A549 (cell line): Measurements from ENCODE around the gene ANTXR1.
A peak's percentile ranks its signal among the peaks of the same experiment; 100 is the strongest.

Experiments
- CEBPB ChIP-seq, 2 experiments: fragments of >200 bp in 1 of 2; sonication (Bioruptor Twin) in 1 of 2; formaldehyde crosslinking in 1 of 2; IDR thresholded peaks; 2 replicates each; pipeline ENCODE4 v1.6.1; 2012 to 2016
- EP300 ChIP-seq, 2 experiments: fragments of >200 bp; sonication (Bioruptor Twin); formaldehyde crosslinking; IDR thresholded peaks; 2 replicates in 1 of 2; 3 replicates in 1 of 2; pipeline ENCODE4 v1.6.1; 2016 to 2017
- HDAC2 ChIP-seq: fragments of 200-600 bp; sonication (generic); IDR thresholded peaks from 2 replicates; pipeline ENCODE4 v1.6.1; 2016
- PHF8 ChIP-seq: fragments of 200-600 bp; sonication (generic); IDR thresholded peaks from 2 replicates; pipeline ENCODE4 v1.6.1; 2016; ENCODE audit warnings: low read depth, mild to moderate bottlenecking, antibody characterized with exemption, moderate library complexity, borderline replicate concordance
- POLR2A ChIP-seq: IDR thresholded peaks from 2 replicates; pipeline ENCODE4 v1.6.1; 2012; ENCODE audit warnings: mild to moderate bottlenecking, low read length
- TP53 ChIP-seq: fragments of 250-450 bp; sonication (Bioruptor Pico); IDR thresholded peaks from 2 replicates; pipeline ENCODE4 v1.5.0; 2021; ENCODE audit warnings: mild to moderate bottlenecking, moderate library complexity
- ZC3H11A ChIP-seq: fragments of 450-650 bp; IDR thresholded peaks from 2 replicates; pipeline ENCODE4 v1.6.1; 2014; ENCODE audit warnings: antibody characterized with exemption, mild to moderate bottlenecking
- ZFP36 ChIP-seq: fragments of 450-650 bp; IDR thresholded peaks from 2 replicates; pipeline ENCODE4 v1.6.1; 2014; ENCODE audit warnings: borderline replicate concordance; ENCODE audit not compliant: partially characterized antibody
- TF ChIP-seq, protein P1 (sequence below): fragments of >200 bp; sonication (Bioruptor Twin); formaldehyde crosslinking; IDR thresholded peaks from 3 replicates; pipeline ENCODE4 v1.5.1; 2016
- TF ChIP-seq, protein P2 (sequence below): fragments of 200-600 bp; sonication (generic); IDR thresholded peaks from 2 replicates; pipeline ENCODE4 v1.6.1; 2016; ENCODE audit warnings: antibody characterized with exemption, mild to moderate bottlenecking, moderate library complexity

DNA sequence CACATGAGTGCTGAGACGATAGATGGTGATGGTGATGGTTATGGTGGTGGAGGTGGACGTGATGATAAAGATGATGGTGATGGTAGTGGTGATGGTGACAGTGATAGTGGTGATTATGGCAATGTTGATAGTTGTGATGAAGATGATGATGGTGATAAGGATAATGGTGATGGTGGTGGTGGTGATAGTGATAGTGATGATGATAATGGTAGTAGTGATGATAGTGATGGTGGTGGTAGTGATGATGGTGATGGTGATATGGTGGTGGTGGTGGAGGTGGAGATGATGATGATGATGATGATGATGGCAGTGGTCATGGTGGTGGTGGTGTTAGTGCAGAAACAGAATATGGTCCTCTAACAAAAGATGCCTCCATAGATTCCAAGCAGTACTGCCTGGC is 10.3 kb downstream of the ANTXR1 start:
- TF ChIP-seq POLR2A = no peak
- no peak for TF ChIP-seq EP300 (IDR thresholded peaks at IDR 0.05)
- TF ChIP-seq ZC3H11A = no peak
- TF ChIP-seq, protein P1, sequence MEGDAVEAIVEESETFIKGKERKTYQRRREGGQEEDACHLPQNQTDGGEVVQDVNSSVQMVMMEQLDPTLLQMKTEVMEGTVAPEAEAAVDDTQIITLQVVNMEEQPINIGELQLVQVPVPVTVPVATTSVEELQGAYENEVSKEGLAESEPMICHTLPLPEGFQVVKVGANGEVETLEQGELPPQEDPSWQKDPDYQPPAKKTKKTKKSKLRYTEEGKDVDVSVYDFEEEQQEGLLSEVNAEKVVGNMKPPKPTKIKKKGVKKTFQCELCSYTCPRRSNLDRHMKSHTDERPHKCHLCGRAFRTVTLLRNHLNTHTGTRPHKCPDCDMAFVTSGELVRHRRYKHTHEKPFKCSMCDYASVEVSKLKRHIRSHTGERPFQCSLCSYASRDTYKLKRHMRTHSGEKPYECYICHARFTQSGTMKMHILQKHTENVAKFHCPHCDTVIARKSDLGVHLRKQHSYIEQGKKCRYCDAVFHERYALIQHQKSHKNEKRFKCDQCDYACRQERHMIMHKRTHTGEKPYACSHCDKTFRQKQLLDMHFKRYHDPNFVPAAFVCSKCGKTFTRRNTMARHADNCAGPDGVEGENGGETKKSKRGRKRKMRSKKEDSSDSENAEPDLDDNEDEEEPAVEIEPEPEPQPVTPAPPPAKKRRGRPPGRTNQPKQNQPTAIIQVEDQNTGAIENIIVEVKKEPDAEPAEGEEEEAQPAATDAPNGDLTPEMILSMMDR = no peak
- no peak for TF ChIP-seq PHF8
- TF ChIP-seq TP53 (CRISPR knock-in tag) = no peak
- TF ChIP-seq, protein P2, sequence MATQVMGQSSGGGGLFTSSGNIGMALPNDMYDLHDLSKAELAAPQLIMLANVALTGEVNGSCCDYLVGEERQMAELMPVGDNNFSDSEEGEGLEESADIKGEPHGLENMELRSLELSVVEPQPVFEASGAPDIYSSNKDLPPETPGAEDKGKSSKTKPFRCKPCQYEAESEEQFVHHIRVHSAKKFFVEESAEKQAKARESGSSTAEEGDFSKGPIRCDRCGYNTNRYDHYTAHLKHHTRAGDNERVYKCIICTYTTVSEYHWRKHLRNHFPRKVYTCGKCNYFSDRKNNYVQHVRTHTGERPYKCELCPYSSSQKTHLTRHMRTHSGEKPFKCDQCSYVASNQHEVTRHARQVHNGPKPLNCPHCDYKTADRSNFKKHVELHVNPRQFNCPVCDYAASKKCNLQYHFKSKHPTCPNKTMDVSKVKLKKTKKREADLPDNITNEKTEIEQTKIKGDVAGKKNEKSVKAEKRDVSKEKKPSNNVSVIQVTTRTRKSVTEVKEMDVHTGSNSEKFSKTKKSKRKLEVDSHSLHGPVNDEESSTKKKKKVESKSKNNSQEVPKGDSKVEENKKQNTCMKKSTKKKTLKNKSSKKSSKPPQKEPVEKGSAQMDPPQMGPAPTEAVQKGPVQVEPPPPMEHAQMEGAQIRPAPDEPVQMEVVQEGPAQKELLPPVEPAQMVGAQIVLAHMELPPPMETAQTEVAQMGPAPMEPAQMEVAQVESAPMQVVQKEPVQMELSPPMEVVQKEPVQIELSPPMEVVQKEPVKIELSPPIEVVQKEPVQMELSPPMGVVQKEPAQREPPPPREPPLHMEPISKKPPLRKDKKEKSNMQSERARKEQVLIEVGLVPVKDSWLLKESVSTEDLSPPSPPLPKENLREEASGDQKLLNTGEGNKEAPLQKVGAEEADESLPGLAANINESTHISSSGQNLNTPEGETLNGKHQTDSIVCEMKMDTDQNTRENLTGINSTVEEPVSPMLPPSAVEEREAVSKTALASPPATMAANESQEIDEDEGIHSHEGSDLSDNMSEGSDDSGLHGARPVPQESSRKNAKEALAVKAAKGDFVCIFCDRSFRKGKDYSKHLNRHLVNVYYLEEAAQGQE = peak; percentile 4; the same call in 1 of the 2 replicates
- TF ChIP-seq CEBPB (IDR thresholded peaks at IDR 0.05) = no peak
- no peak for TF ChIP-seq ZFP36
- no peak for TF ChIP-seq HDAC2
